Sigmoid colon (tissue), 4 donors: ENCODE data around the gene MKNK1.

Experiments used
- CTCF ChIP-seq, 4 experiments: fragments of 450-650 bp in 3 of 4; fragments of 200-600 bp in 1 of 4; IDR thresholded peaks; one replicate each; pipeline ENCODE4 v1.5.1; 2016 to 2019; ENCODE audit warnings: antibody characterized with exemption in 4 of 4, mild to moderate bottlenecking in 3 of 4, moderate library complexity in 2 of 4
- EP300 ChIP-seq, 4 donors: sonication (generic); formaldehyde crosslinking; IDR thresholded peaks; one replicate each; pipeline ENCODE4 v1.6.1; 2017; ENCODE audit warnings: antibody characterized with exemption in 4 of 4
- POLR2A ChIP-seq, 2 donors: fragments of 450-650 bp; IDR thresholded peaks; one replicate each; pipeline ENCODE4 v1.6.1; 2016; ENCODE audit warnings: antibody characterized with exemption in 2 of 2, mild to moderate bottlenecking in 2 of 2, moderate library complexity in 2 of 2
- POLR2AphosphoS5 ChIP-seq, 4 donors: sonication (generic); formaldehyde crosslinking; IDR thresholded peaks; one replicate each; pipeline ENCODE4 v1.6.1; 2017; ENCODE audit warnings: antibody characterized with exemption in 4 of 4

DNA sequence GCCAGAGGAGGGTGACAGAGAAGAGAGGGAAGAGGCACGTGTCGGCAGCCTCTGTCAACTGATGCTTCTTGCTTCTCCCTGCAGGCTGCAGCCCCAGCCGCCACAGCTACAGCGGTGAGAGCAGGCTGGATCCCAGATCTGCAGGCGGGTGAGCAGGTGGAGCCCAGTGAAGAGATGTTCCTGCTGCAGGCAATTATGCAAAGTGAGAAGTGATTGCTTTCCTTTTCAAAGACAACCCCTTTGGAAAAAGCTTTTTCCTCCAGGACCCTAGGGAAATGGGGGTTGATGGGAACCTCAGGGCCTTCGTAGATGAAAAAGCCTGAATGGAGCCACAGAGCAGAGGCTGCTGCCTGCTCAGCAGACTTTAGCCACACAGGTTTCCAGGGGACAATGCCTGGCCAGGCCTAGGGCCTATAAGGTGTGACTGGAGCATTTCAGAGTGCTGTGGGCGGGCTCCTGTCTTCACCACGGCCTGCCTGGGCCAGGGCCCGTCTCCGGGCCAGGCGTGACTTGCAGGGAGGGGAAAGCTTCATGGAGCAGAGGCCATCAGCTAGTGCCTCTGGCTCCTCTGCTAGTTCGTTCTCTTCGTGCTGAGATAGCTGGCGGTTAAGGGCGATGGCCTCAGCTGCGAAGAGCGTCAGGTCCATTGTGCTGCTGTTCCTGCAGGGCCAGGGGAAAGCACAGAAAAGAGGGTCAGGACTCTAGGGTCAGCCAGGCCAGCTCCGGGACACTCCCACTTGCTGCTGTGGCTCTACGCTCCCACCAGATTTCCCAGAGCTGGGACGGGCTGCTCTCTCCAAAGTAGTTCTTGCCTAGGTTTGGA is 45.7 kb downstream of the MKNK1 start:
- no peak for TF ChIP-seq POLR2AphosphoS5 (IDR thresholded peaks at IDR 0.05)
- TF ChIP-seq CTCF (IDR thresholded peaks at IDR 0.05) = no peak
- TF ChIP-seq EP300 (IDR thresholded peaks at IDR 0.05) = no peak
- TF ChIP-seq POLR2A (IDR thresholded peaks at IDR 0.05) = no peak
